Epithelial cell of prostate (primary cell): ENCODE measurements around the gene PPP4R4.
"Not testable (repeated sequence)": the region's sequence is repeated elsewhere in the genome, so short reads cannot be mapped to it uniquely, and the experiment has no call there.

Experiments used
- DNase-seq: peaks from one replicate; pipeline ENCODE4 v3.0.0-alpha.2; 2011; ENCODE audit warnings: low read depth, low spot score
- H3K27ac ChIP-seq: fragments of 450-650 bp; 2 replicates; pipeline ENCODE4 v1.5.1; 2017; ENCODE audit warnings: mild to moderate bottlenecking

Gene PPP4R4

GRCh38 chr14:94295360-94296180 is 121.4 kb downstream of the PPP4R4 start:
- DNase-seq = no peak
- no peak overlapping the region for H3K27ac ChIP-seq

- H3K27ac ChIP-seq, DNase-seq: not testable (repeated sequence)
Observed at GRCh38 chr14:94296181-94296545, 122.0 kb downstream of the PPP4R4 start.

- DNase-seq = no peak
- H3K27ac ChIP-seq = no peak overlapping the region
Observed at GRCh38 chr14:94298130-94298529, 124.0 kb downstream of the PPP4R4 start.

GRCh38 chr14:94303111-94303510 is 129.0 kb downstream of the PPP4R4 start:
- no peak for DNase-seq
- H3K27ac ChIP-seq = no peak overlapping the region

- DNase-seq = no peak
- no peak overlapping the region for H3K27ac ChIP-seq
Observed at GRCh38 chr14:94304243-94304642, 130.1 kb downstream of the PPP4R4 start.

- DNase-seq = no peak
- no peak overlapping the region for H3K27ac ChIP-seq
Observed at GRCh38 chr14:94305620-94306019, 131.5 kb downstream of the PPP4R4 start.

GRCh38 chr14:94306047-94306978 is 132.2 kb downstream of the PPP4R4 start:
- no peak overlapping the region for H3K27ac ChIP-seq

GRCh38 chr14:94307410-94307992 is 133.4 kb downstream of the PPP4R4 start:
- no peak overlapping the region for H3K27ac ChIP-seq
- DNase-seq = no peak

More at GRCh38 chr14:94306047-94306978, 132.2 kb downstream of the PPP4R4 start:
- no peak for DNase-seq

GRCh38 chr14:94309721-94310120 is 135.6 kb downstream of the PPP4R4 start:
- DNase-seq = no peak
- no peak overlapping the region for H3K27ac ChIP-seq

GRCh38 chr14:94310248-94310647 is 136.1 kb downstream of the PPP4R4 start:
- H3K27ac ChIP-seq = no peak overlapping the region
- DNase-seq = no peak

GRCh38 chr14:94312481-94313246 is 138.5 kb downstream of the PPP4R4 start:
- DNase-seq = peak; percentile 70
- peak overlapping the region; percentile 45 for H3K27ac ChIP-seq

GRCh38 chr14:94313991-94314655 is 140.0 kb downstream of the PPP4R4 start:
- peak; percentile 54 for DNase-seq
- H3K27ac ChIP-seq = no peak overlapping the region

- no peak overlapping the region for H3K27ac ChIP-seq
- no peak for DNase-seq
Observed at GRCh38 chr14:94314890-94315289, 140.8 kb downstream of the PPP4R4 start.

GRCh38 chr14:94316692-94317091 is 142.6 kb downstream of the PPP4R4 start:
- H3K27ac ChIP-seq = no peak overlapping the region
- no peak for DNase-seq

- H3K27ac ChIP-seq = no peak overlapping the region
- no peak for DNase-seq
Observed at GRCh38 chr14:94317259-94317658, 143.1 kb downstream of the PPP4R4 start.

GRCh38 chr14:94320243-94320642 is 146.1 kb downstream of the PPP4R4 start:
- peak overlapping the region; percentile 58 for H3K27ac ChIP-seq
- DNase-seq = peak; percentile 95

GRCh38 chr14:94321421-94322271 is 147.5 kb downstream of the PPP4R4 start:
- no peak overlapping the region for H3K27ac ChIP-seq
- no peak for DNase-seq
